K562 (cell line): ENCODE results near the gene DSTYK. TPM values are rescaled to one million over a fixed set of nuclear protein-coding genes. Genes with fewer than 3 reads are reported as not detected.

ENCODE experiments used
- CCNT2 ChIP-seq: IDR thresholded peaks from 2 replicates; pipeline ENCODE4 v1.6.1; 2011; ENCODE audit warnings: borderline replicate concordance, low read depth, mild to moderate bottlenecking, moderate library complexity, mixed read lengths, low read length; ENCODE audit not compliant: insufficient read length; ENCODE audit errors: extremely low read depth
- CTCFL ChIP-seq: IDR thresholded peaks from 2 replicates; pipeline ENCODE4 v1.6.1; 2011; ENCODE audit warnings: borderline replicate concordance, low read depth, mild to moderate bottlenecking, moderate library complexity, low read length; ENCODE audit not compliant: insufficient read depth, poor library complexity, severe bottlenecking
- E2F5 ChIP-seq: sonication (generic); formaldehyde crosslinking; IDR thresholded peaks from 2 replicates; pipeline ENCODE4 v1.8.0; 2022; ENCODE audit warnings: mild to moderate bottlenecking, missing genetic modification reagents
- MNT ChIP-seq, 2 experiments: fragments of 450-650 bp; conservative IDR thresholded peaks; 2 replicates each; pipeline ENCODE4 v1.6.1; 2017; ENCODE audit warnings: mild to moderate bottlenecking in 2 of 2, moderate library complexity in 2 of 2
- RUNX1 ChIP-seq: sonication (generic); IDR thresholded peaks from 2 replicates; pipeline ENCODE4 v1.6.1; 2016; ENCODE audit warnings: antibody characterized with exemption, low read depth
- SOX6 ChIP-seq: fragments of 450-650 bp; IDR thresholded peaks from 2 replicates; pipeline ENCODE4 v1.6.1; 2014; ENCODE audit warnings: mild to moderate bottlenecking
- ZNF165 ChIP-seq: fragments of 250-450 bp; sonication (Bioruptor Pico); IDR thresholded peaks from 2 replicates; pipeline ENCODE4 v1.4.0; 2020; ENCODE audit warnings: borderline replicate concordance
- ZNF408 ChIP-seq: fragments of 250-450 bp; sonication (Bioruptor Pico); IDR thresholded peaks from 2 replicates; pipeline ENCODE4 v1.4.0; 2020; ENCODE audit warnings: low read depth, mild to moderate bottlenecking, moderate library complexity
- polyA plus RNA-seq, 8 experiments: library from polyadenylated mRNA; depleted of rRNA in 4 of 8; stranded (reverse) in 5 of 8; unstranded in 3 of 8; fragments of >200 nt; fragmentation: Nextera tagmentation in 2 of 8; fragmentation: Illumina TruSeq in 1 of 8; extraction: Ambion mirVana in 2 of 8; extraction: Trizol in 1 of 8; gene quantifications; 2 replicates each; pipeline versions ENCODE4 v1.2.1 to v1.2.3, GENCODE V29; 2011 to 2014; ENCODE audit warnings: inconsistent platforms in 1 of 8, missing spikeins in 1 of 8
- total RNA-seq, 7 experiments: library from RNA; depleted of rRNA in 6 of 7; stranded (reverse); fragments of >200 nt in 6 of 7; fragmentation: Illumina TruSeq in 2 of 7; extraction: Trizol in 2 of 7; gene quantifications; 2 replicates each; pipeline versions ENCODE4 v1.2.1 to v1.2.3, GENCODE V29; 2011 to 2021; ENCODE audit warnings: low replicate concordance in 1 of 7

DSTYK gene
- total and polyA plus RNA-seq, 9 of the 15 experiments (the other 6 are each of a cell fraction or from before 2014, with no cell fraction given): 4.2 to 7.1 (median 6.2) TPM

- TF ChIP-seq CTCFL (no peak), CCNT2 (no peak), MNT (conservative IDR thresholded peaks at IDR 0.05) (no peak), ZNF165 (CRISPR knock-in tag) (no peak), E2F5 (CRISPR knock-in tag) (no peak), ZNF408 (CRISPR knock-in tag) (no peak), SOX6 (no peak), RUNX1 (no peak)
Observed at GRCh38 chr1:205192287-205192686, 19.2 kb downstream of the DSTYK start (continued).
